ENCODE data around the gene LRMDA. TPM values are rescaled to one million over a fixed set of nuclear protein-coding genes. Genes with fewer than 3 reads are reported as not detected.

The LRMDA gene
- total and polyA plus RNA-seq, 2 of the 4 experiments (the other 2 are of a cell fraction), result 0.07 TPM; not detected in 1

DNA sequence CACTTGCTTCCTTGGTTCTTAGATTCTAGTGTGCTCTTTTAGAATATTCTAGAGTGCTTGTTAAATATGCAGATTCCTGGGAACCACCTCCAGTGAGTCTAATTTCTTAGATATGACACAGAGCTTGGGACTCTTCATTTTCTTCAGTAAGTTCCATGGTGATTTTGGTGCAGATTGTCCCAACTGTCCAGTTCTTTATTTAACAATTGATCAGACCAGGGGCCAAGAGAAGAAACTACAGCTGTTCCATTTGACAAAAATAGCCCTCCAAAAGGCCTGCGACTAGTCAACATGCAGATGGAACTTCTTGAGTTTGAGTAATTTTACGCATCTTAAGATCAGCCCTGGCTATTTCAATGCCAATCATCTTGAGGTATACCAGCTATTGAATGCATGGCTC lies 760.7 kb downstream of the LRMDA start:
- Histone ChIP-seq H3K4me3 (ENCODE audit: insufficient read depth, low read depth, low read length) (no peak overlapping the region), H4K5ac (ENCODE audit: low read depth, low read length) (peak overlapping the region; percentile 69), H3K9me1 (ENCODE audit: insufficient read depth, low read length) (peaks cover 3% of the 10 kb centered on the region; the same call in 1 of the 2 replicates), H3K4me1 (ENCODE audit: control insufficient read depth, insufficient read depth, low read length) (peaks cover 26% of the 10 kb centered on the region), H3K4me2 (ENCODE audit: low read depth, low read length) (no peak overlapping the region), H2BK20ac (ENCODE audit: low read depth, low read length) (peak overlapping the region; percentile 86), H2BK5ac (ENCODE audit: low read depth, low read length, poor library complexity, severe bottlenecking) (peak overlapping the region; percentile 94), H3K27me3 (ENCODE audit: control insufficient read depth, insufficient read depth, low read length) (no peaks in the 10 kb centered on the region), H4K20me1 (ENCODE audit: insufficient read depth, low read length) (no peaks in the 10 kb centered on the region), H3K79me1 (ENCODE audit: low read depth in 1 of 2, low read length in 2 of 2) (no peaks in the 10 kb centered on the region), H2AK5ac (ENCODE audit: low read depth, low read length) (0 out of 2 replicates have a peak overlapping the region, but pooled peaks have one; percentile 10), H3K23ac (ENCODE audit: low read depth, low read length) (no peak overlapping the region), H4K91ac (ENCODE audit: insufficient read depth, low read depth, low read length) (peak overlapping the region; percentile 67), H3K9me3 (ENCODE audit: control insufficient read depth, insufficient read depth, low read length) (no peaks in the 10 kb centered on the region), H2BK120ac (ENCODE audit: low read depth, low read length) (peak overlapping the region; percentile 87), H3K18ac (ENCODE audit: low read depth, low read length) (peak overlapping the region; percentile 93), H3K27ac (ENCODE audit: insufficient read depth, low read length) (peak overlapping the region; percentile 69; the same call in 1 of the 2 replicates), H3K56ac (ENCODE audit: extremely low read depth, insufficient read depth, low read length) (no peak overlapping the region), H3K14ac (replicated peaks; ENCODE audit: low read depth, low read length) (peak overlapping the region; percentile 55), H3K36me3 (ENCODE audit: control insufficient read depth, insufficient read depth, low read length) (no peaks in the 10 kb centered on the region), H2AFZ (replicated peaks; ENCODE audit: low read length, poor library complexity) (no peak overlapping the region), H4K8ac (ENCODE audit: low read depth in 2 of 2, low read length in 2 of 2) (peak overlapping the region; percentile 47 to 73), H2BK15ac (ENCODE audit: low read depth, low read length) (peak overlapping the region; percentile 82; the same call in 2 of the 3 replicates), H3K9ac (ENCODE audit: low read depth, low read length) (no peak overlapping the region), H3K4ac (ENCODE audit: low read depth, low read length) (peak overlapping the region; percentile 80), H2AK9ac (replicated peaks; ENCODE audit: low read depth, low read length, poor library complexity) (no peak overlapping the region)
- ATAC-seq (ENCODE audit: low read depth) (no peak), DNase-seq (no peak)
- TF ChIP-seq SMC3 (IDR thresholded peaks at IDR 0.05; ENCODE audit: low read depth, low read length), result no peak
- no peak for TF ChIP-seq MAFK (IDR thresholded peaks at IDR 0.05; ENCODE audit: low read depth, low read length)
- TF ChIP-seq RFX5 (IDR thresholded peaks at IDR 0.05; ENCODE audit: low read depth, low read length), result no peak
- TF ChIP-seq POLR2A (IDR thresholded peaks at IDR 0.05; ENCODE audit: low read depth, low read length), result no peak
- TF ChIP-seq, protein P1, sequence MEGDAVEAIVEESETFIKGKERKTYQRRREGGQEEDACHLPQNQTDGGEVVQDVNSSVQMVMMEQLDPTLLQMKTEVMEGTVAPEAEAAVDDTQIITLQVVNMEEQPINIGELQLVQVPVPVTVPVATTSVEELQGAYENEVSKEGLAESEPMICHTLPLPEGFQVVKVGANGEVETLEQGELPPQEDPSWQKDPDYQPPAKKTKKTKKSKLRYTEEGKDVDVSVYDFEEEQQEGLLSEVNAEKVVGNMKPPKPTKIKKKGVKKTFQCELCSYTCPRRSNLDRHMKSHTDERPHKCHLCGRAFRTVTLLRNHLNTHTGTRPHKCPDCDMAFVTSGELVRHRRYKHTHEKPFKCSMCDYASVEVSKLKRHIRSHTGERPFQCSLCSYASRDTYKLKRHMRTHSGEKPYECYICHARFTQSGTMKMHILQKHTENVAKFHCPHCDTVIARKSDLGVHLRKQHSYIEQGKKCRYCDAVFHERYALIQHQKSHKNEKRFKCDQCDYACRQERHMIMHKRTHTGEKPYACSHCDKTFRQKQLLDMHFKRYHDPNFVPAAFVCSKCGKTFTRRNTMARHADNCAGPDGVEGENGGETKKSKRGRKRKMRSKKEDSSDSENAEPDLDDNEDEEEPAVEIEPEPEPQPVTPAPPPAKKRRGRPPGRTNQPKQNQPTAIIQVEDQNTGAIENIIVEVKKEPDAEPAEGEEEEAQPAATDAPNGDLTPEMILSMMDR (conservative IDR thresholded peaks at IDR 0.05; ENCODE audit: low read depth, low read length), result no peak
- TF ChIP-seq, protein P2, sequence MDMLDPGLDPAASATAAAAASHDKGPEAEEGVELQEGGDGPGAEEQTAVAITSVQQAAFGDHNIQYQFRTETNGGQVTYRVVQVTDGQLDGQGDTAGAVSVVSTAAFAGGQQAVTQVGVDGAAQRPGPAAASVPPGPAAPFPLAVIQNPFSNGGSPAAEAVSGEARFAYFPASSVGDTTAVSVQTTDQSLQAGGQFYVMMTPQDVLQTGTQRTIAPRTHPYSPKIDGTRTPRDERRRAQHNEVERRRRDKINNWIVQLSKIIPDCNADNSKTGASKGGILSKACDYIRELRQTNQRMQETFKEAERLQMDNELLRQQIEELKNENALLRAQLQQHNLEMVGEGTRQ (IDR thresholded peaks at IDR 0.05; ENCODE audit: low read depth, low read length), result no peak
- no peak for TF ChIP-seq BHLHE40 (IDR thresholded peaks at IDR 0.05; ENCODE audit: low read depth, low read length)
- 64% methylated on average over 2 of the region's 2 CpGs; no CpG with 5 or more reads in 1 of the 2 experiments for WGBS, 2 experiments (ENCODE audit: extremely low coverage in 2 of 2, insufficient read length in 1 of 2)
- intact Hi-C loops (cut with micrococcal nuclease) (loop anchor here (1.0 to 2.0 kb wide), 2 partner anchors 61 to 790 kb away; no protein-coding TSS in a partner anchor), dilution Hi-C loops (cut with HindIII; ENCODE audit: low sequenced_read_pairs, unreplicated experiment) (no loop called here), in situ Hi-C loops (cut with MboI; ENCODE audit: low sequenced_read_pairs) (no loop called here)
- no TSS peak for BruUV-seq (replicated peaks)
- POLR2A ChIA-PET (ENCODE audit: unreplicated experiment), result no interaction called here
- CTCF ChIA-PET, result interaction anchor here (0.6 kb wide), 1 partner anchor 964 kb away, joined by 6 read pairs; no protein-coding TSS in a partner anchor

All from IMR-90 (cell line).